OCI-LY1 (cell line): ENCODE data around the gene OXLD1.

Experiments used
- EZH2 ChIP-seq: fragments of 200-600 bp; sonication (generic), shearing (Covaris generic); IDR thresholded peaks from 2 replicates; pipeline ENCODE4 v1.8.0; 2017; ENCODE audit warnings: borderline replicate concordance, mixed run types, mild to moderate bottlenecking, antibody characterized with exemption, low read length, moderate library complexity, mixed read lengths
- TF ChIP-seq, protein P1 (sequence below): fragments of 200-600 bp; sonication (generic), shearing (Covaris generic); IDR thresholded peaks from 2 replicates; pipeline ENCODE4 v1.5.1; 2017; ENCODE audit warnings: mild to moderate bottlenecking, antibody characterized with exemption, low read length, moderate library complexity, mixed read lengths

DNA sequence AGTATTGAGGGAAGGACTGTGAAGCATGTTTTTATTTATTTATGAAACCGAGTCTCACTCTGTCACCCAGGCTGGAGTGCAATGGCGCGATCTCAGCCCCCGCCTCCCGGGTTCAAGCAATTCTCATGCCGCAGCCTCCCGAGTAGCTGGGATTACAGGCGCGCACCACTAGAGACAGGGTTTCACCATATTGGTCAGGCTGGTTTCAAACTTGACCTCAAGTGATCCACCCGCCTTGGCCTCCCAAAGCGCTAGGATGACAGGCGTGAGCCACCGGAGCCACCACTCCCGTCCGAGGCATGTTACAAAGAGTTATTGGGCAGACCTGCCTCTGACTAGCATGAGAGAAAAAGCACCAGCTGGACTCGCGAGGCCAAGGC, 39.8 kb upstream of the OXLD1 start:
- TF ChIP-seq, protein P1, sequence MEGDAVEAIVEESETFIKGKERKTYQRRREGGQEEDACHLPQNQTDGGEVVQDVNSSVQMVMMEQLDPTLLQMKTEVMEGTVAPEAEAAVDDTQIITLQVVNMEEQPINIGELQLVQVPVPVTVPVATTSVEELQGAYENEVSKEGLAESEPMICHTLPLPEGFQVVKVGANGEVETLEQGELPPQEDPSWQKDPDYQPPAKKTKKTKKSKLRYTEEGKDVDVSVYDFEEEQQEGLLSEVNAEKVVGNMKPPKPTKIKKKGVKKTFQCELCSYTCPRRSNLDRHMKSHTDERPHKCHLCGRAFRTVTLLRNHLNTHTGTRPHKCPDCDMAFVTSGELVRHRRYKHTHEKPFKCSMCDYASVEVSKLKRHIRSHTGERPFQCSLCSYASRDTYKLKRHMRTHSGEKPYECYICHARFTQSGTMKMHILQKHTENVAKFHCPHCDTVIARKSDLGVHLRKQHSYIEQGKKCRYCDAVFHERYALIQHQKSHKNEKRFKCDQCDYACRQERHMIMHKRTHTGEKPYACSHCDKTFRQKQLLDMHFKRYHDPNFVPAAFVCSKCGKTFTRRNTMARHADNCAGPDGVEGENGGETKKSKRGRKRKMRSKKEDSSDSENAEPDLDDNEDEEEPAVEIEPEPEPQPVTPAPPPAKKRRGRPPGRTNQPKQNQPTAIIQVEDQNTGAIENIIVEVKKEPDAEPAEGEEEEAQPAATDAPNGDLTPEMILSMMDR: no peak
- TF ChIP-seq EZH2: no peak
